Cardiac muscle cell (in vitro differentiated cells and primary cell): ENCODE results near the gene XRRA1. TPM values are rescaled to one million over a fixed set of nuclear protein-coding genes. Genes with fewer than 3 reads are reported as not detected.

Experiments
- DNase-seq, 2 donors: peaks; one replicate each; pipeline versions ENCODE4 v3.0.0 to v3.0.0-alpha.2; 2010 to 2017; ENCODE audit warnings: low read depth in 1 of 2, low spot score in 1 of 2
- H3K27ac ChIP-seq: fragments of 200-600 bp; sonication (generic); 2 replicates; pipeline ENCODE4 v1.5.1; 2016
- H3K27me3 ChIP-seq: fragments of 200-600 bp; sonication (generic); 2 replicates; pipeline ENCODE4 v1.6.0; 2016; ENCODE audit warnings: control low read depth
- H3K36me3 ChIP-seq: fragments of 200-600 bp; sonication (generic); 2 replicates; pipeline ENCODE4 v1.5.1; 2016; ENCODE audit warnings: control low read depth
- H3K4me1 ChIP-seq: fragments of 200-600 bp; sonication (generic); 2 replicates; pipeline ENCODE4 v1.8.1; 2017; ENCODE audit warnings: low read depth, mild to moderate bottlenecking, mixed run types
- H3K4me3 ChIP-seq: fragments of 200-600 bp; sonication (generic); 2 replicates; pipeline ENCODE4 v1.5.1; 2016; ENCODE audit warnings: mild to moderate bottlenecking
- H3K9me3 ChIP-seq: fragments of 200-600 bp; sonication (generic); 2 replicates; pipeline ENCODE4 v1.5.1; 2017; ENCODE audit warnings: low read depth, mild to moderate bottlenecking, control low read depth
- polyA plus RNA-seq: library from polyadenylated mRNA; unstranded; fragments of >200 nt; fragmentation: Nextera tagmentation; extraction: Ambion mirVana; gene quantifications from 2 replicates; pipeline ENCODE4 v1.2.1, GENCODE V29; 2016
- total RNA-seq: library from RNA; depleted of rRNA; stranded (reverse); fragments of >200 nt; gene quantifications from 2 replicates; pipeline ENCODE4 v1.2.3, GENCODE V29; 2016
- TF ChIP-seq, protein P1 (sequence below): IDR thresholded peaks from 2 replicates; pipeline ENCODE4 v1.5.1; 2012; ENCODE audit warnings: low read depth, mild to moderate bottlenecking, low read length

The XRRA1 gene
- total and polyA plus RNA-seq, 2 experiments from 2014 or later, result 16.0 to 35.9 TPM

DNA sequence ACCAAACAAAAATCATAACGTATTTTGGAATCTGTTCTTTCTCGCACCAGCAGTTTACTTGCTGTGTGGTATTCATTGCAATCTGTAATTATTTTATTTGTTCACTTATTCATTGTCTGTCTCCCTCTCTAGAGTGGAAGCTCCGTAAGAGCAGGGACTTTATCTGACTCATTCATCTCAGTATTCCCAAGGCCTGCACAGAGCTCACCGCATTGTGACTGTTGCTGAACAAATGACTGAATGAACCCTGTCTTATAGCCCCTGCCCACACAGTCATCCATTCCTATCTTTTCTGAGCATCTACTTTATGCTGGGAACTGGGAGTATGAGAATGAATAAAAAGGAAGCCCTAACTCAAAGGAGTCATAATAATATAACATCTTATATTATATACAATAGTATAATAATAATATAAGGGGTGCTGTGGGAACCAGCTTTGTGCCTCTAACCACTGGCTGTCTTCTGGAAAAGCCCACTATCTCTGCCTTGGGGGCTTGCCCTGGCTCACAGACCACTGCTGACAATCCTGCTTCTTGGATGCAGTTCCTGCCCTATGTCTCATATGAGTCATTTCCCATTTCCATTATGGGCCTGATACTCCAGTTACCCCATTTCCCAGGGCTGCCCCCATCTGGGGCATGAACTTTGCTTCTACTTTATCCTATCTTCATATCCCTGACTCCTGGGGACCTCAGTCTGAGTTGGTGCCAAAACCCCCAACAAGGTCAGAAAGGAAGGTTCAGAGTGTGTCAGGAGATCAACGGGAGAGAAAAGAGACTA, 11.0 kb downstream of the XRRA1 start:
- TF ChIP-seq, protein P1, sequence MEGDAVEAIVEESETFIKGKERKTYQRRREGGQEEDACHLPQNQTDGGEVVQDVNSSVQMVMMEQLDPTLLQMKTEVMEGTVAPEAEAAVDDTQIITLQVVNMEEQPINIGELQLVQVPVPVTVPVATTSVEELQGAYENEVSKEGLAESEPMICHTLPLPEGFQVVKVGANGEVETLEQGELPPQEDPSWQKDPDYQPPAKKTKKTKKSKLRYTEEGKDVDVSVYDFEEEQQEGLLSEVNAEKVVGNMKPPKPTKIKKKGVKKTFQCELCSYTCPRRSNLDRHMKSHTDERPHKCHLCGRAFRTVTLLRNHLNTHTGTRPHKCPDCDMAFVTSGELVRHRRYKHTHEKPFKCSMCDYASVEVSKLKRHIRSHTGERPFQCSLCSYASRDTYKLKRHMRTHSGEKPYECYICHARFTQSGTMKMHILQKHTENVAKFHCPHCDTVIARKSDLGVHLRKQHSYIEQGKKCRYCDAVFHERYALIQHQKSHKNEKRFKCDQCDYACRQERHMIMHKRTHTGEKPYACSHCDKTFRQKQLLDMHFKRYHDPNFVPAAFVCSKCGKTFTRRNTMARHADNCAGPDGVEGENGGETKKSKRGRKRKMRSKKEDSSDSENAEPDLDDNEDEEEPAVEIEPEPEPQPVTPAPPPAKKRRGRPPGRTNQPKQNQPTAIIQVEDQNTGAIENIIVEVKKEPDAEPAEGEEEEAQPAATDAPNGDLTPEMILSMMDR, result no peak
- Histone ChIP-seq H3K4me1 (no peaks in the 10 kb centered on the region), H3K9me3 (no peaks in the 10 kb centered on the region), H3K4me3 (no peak overlapping the region), H3K27ac (no peak overlapping the region), H3K36me3 (peaks cover 33% of the 10 kb centered on the region), H3K27me3 (no peaks in the 10 kb centered on the region)
- DNase-seq, result peak in 1 of 2 donors; percentile 51

DNA sequence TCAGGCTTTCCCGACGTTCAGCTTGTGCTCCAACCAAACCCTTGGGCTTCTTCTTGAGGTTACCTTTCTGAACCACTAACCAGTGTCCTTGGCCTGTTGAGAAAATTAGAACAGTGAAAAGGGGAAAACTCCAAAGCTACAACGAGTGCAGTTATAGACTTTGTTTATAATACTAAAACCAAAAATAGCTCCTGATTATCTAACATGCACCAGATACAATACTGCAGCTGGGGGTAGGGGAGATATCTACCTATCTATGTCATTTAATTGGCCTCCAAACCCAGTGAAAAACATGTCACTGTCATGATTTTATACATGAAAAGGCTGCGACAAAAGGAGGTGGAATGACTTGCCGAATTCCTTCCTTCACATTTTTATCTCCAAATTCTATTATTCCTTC, 11.9 kb downstream of the XRRA1 start:
- Histone ChIP-seq H3K27ac (no peak overlapping the region), H3K4me1 (no peaks in the 10 kb centered on the region), H3K27me3 (no peaks in the 10 kb centered on the region), H3K36me3 (peaks cover 33% of the 10 kb centered on the region), H3K4me3 (no peak overlapping the region), H3K9me3 (no peaks in the 10 kb centered on the region)
- TF ChIP-seq, protein P1, result no peak
- DNase-seq, result no peak

DNA sequence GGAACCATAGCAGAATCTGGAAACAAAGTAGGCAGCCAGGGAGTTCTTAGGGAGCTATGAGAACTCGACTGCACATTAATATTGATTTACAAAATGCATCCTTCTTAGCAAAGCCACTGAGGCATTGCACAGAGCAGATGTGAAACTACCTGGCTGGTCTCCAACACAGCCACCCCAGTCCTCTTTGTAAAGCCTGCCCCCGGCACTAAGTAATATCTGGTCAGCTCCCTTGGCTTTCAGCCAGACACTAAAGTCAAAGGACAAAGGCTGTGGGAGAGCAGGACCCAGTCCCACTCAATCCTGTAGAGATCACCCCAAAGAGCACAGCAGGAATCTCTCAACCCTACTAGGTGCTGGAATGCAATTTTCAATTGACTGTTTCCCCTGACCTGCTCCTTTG, 12.8 kb downstream of the XRRA1 start:
- H3K36me3 ChIP-seq, result peaks cover 33% of the 10 kb centered on the region
- no peaks in the 10 kb centered on the region for H3K4me1 ChIP-seq
- H3K27ac ChIP-seq, result no peak overlapping the region
- no peaks in the 10 kb centered on the region for H3K9me3 ChIP-seq
- H3K4me3 ChIP-seq, result no peak overlapping the region
- TF ChIP-seq, protein P1, result no peak
- H3K27me3 ChIP-seq, result no peaks in the 10 kb centered on the region
- no peak for DNase-seq

DNA sequence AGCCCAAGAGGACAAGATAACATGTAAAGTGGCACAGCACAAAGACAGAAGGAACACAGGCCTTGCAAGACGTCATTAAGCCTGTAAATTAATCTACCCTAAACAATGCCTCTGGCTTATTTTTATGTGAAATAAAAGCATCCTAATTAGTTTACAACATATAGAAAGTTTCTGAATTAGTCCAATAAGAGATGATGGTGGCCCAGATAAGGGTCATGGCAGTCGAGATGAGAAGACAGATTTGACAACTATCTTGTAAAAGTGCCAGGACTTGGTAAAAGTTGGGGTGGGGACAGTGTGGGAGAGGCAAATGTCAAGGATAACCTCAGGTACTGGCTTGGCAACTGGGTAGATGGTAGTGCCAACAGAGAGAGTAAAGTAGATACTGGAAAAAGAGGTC, 13.6 kb downstream of the XRRA1 start:
- Histone ChIP-seq H3K4me1 (no peaks in the 10 kb centered on the region), H3K9me3 (no peaks in the 10 kb centered on the region)
- TF ChIP-seq, protein P1, result no peak

DNA sequence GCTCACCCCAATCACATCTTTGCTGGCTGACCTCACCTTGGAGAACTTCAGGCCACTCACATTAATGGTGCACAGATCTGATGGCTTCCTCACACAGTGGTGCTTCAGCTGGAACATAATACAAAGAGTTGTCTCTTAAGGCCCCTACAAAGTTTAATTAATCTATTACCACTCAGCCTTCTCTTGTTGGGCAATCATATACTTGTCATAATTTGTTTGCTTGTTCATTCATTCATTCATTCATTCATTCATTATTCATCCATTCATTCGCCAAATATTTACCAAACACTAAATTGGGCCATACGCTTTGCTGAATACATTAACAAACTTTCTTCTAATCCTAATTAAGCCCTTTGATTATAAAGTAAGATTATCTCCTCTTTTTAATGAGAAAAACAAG, 15.1 kb downstream of the XRRA1 start:
- Histone ChIP-seq H3K4me1 (no peaks in the 10 kb centered on the region), H3K27me3 (no peaks in the 10 kb centered on the region), H3K36me3 (peaks cover 30% of the 10 kb centered on the region), H3K9me3 (no peaks in the 10 kb centered on the region), H3K27ac (no peak overlapping the region), H3K4me3 (no peak overlapping the region)
- TF ChIP-seq, protein P1, result no peak
- DNase-seq, result no peak

More for the DNA sequence above, 13.6 kb downstream of the XRRA1 start:
- Histone ChIP-seq H3K27ac (no peak overlapping the region), H3K4me3 (no peak overlapping the region), H3K36me3 (peaks cover 33% of the 10 kb centered on the region), H3K27me3 (no peaks in the 10 kb centered on the region)
- no peak for DNase-seq
